HCEC 1CT (cell line): ENCODE measurements around the gene HSPB6.
A peak's percentile ranks its signal among the peaks of the same experiment; 100 is the strongest.
"Not testable (repeated sequence)": the region's sequence is repeated elsewhere in the genome, so short reads cannot be mapped to it uniquely, and the experiment has no call there.

Experiments
- DNase-seq: peaks from one replicate; pipeline ENCODE4 v3.0.0-alpha.2; 2017

Gene HSPB6

GRCh38 chr19:35785339-35785627 lies 28.5 kb upstream of the HSPB6 start:
- no peak for DNase-seq

GRCh38 chr19:35784503-35785338 lies 27.9 kb upstream of the HSPB6 start:
- no peak for DNase-seq

GRCh38 chr19:35783469-35784434 lies 26.9 kb upstream of the HSPB6 start:
- no peak for DNase-seq

GRCh38 chr19:35782589-35782988 lies 25.8 kb upstream of the HSPB6 start:
- no peak for DNase-seq

GRCh38 chr19:35781650-35782049 lies 24.8 kb upstream of the HSPB6 start:
- DNase-seq: no peak

- DNase-seq: no peak
Observed at GRCh38 chr19:35780717-35781116, 23.9 kb upstream of the HSPB6 start.

GRCh38 chr19:35780058-35780457 lies 23.2 kb upstream of the HSPB6 start:
- DNase-seq: no peak

GRCh38 chr19:35779033-35779432 lies 22.2 kb upstream of the HSPB6 start:
- no peak for DNase-seq

GRCh38 chr19:35777961-35778360 lies 21.1 kb upstream of the HSPB6 start:
- DNase-seq: no peak

GRCh38 chr19:35777086-35777841 lies 20.4 kb upstream of the HSPB6 start:
- DNase-seq: no peak

GRCh38 chr19:35776102-35776788 lies 19.4 kb upstream of the HSPB6 start:
- no peak for DNase-seq

GRCh38 chr19:35775298-35776101 lies 18.7 kb upstream of the HSPB6 start, which contains the start of gene ARHGAP33:
Gene ARHGAP33 (plus strand): TSS chr19:35775564. CDS start chr19:35775659, 95 bp downstream.
- DNase-seq: peak; percentile 93

GRCh38 chr19:35775046-35775297 lies 18.1 kb upstream of the HSPB6 start:
- no peak for DNase-seq

- DNase-seq: no peak
Observed at GRCh38 chr19:35774274-35775045, 17.6 kb upstream of the HSPB6 start.

GRCh38 chr19:35773020-35773806 lies 16.4 kb upstream of the HSPB6 start:
- DNase-seq: no peak

GRCh38 chr19:35772362-35772761 lies 15.5 kb upstream of the HSPB6 start:
- not testable (repeated sequence) for DNase-seq

GRCh38 chr19:35768082-35768421 lies 11.2 kb upstream of the HSPB6 start:
- no peak for DNase-seq

GRCh38 chr19:35767288-35768081 lies 10.7 kb upstream of the HSPB6 start:
- DNase-seq: no peak

- no peak for DNase-seq
Observed at GRCh38 chr19:35766571-35767104, 9.8 kb upstream of the HSPB6 start.
